NOMO-1 (cell line): ENCODE measurements around the gene NHEJ1.
A peak's percentile ranks its signal among the peaks of the same experiment; 100 is the strongest.

ENCODE experiments used
- DNase-seq, 2 experiments: peaks; one replicate each; lab custom pipeline; 2025; ENCODE audit not compliant: unreplicated experiment in 2 of 2; lab: John Stamatoyannopoulos, UW

Gene NHEJ1

GRCh38 chr2:219034823-219035222 lies 125.8 kb downstream of the NHEJ1 start:
- DNase-seq: no peak

- no peak for DNase-seq
Observed at GRCh38 chr2:219032051-219032745, 128.4 kb downstream of the NHEJ1 start.

GRCh38 chr2:219031005-219031738 lies 129.4 kb downstream of the NHEJ1 start:
- DNase-seq: no peak

GRCh38 chr2:219030177-219030940 lies 130.3 kb downstream of the NHEJ1 start:
- no peak for DNase-seq

GRCh38 chr2:219029829-219030165 lies 130.8 kb downstream of the NHEJ1 start:
- peak; percentile 53 to 55 for DNase-seq

GRCh38 chr2:219028996-219029828 lies 131.4 kb downstream of the NHEJ1 start:
- no peak for DNase-seq

GRCh38 chr2:219028141-219028540 lies 132.5 kb downstream of the NHEJ1 start:
- no peak for DNase-seq

GRCh38 chr2:219027511-219028055 lies 133.0 kb downstream of the NHEJ1 start:
- DNase-seq: no peak

- no peak for DNase-seq
Observed at GRCh38 chr2:219026946-219027345, 133.7 kb downstream of the NHEJ1 start.

- no peak for DNase-seq
Observed at GRCh38 chr2:219025637-219026585, 134.7 kb downstream of the NHEJ1 start.
